ENCODE measurements around the gene CILP2.

Gene CILP2

DNA sequence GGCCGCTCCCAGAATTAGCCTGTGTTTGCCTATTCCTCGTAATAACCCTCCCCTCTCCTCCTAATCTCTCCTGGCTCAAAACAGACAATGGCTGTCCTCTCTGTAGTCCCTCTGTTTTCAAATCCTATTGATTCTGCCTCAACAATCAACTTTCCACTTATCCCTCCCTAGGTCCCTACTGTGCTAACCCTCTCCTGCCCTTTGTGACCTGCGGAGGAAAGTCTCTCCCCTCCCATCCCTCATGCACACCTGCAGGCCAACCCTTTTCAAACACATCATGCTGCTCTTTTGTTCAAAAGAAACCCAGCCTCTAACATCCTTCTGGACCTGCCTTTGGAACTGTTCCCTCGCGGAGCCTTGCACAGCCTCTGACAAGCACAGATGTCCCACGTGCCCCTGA lies 37.3 kb downstream of the CILP2 start:
- Histone ChIP-seq H3K4me1 (ENCODE audit: insufficient read depth, low read length, poor library complexity, severe bottlenecking) (no peaks in the 10 kb centered on the region), H3K4me2 (ENCODE audit: low read depth, low read length, poor library complexity, severe bottlenecking) (no peak overlapping the region)
- TF ChIP-seq EZH2phosphoT487 (IDR thresholded peaks at IDR 0.05; ENCODE audit: borderline replicate concordance), result no peak
- TF ChIP-seq, protein P1, sequence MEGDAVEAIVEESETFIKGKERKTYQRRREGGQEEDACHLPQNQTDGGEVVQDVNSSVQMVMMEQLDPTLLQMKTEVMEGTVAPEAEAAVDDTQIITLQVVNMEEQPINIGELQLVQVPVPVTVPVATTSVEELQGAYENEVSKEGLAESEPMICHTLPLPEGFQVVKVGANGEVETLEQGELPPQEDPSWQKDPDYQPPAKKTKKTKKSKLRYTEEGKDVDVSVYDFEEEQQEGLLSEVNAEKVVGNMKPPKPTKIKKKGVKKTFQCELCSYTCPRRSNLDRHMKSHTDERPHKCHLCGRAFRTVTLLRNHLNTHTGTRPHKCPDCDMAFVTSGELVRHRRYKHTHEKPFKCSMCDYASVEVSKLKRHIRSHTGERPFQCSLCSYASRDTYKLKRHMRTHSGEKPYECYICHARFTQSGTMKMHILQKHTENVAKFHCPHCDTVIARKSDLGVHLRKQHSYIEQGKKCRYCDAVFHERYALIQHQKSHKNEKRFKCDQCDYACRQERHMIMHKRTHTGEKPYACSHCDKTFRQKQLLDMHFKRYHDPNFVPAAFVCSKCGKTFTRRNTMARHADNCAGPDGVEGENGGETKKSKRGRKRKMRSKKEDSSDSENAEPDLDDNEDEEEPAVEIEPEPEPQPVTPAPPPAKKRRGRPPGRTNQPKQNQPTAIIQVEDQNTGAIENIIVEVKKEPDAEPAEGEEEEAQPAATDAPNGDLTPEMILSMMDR (conservative IDR thresholded peaks at IDR 0.05; ENCODE audit: low read length), result no peak

DNA sequence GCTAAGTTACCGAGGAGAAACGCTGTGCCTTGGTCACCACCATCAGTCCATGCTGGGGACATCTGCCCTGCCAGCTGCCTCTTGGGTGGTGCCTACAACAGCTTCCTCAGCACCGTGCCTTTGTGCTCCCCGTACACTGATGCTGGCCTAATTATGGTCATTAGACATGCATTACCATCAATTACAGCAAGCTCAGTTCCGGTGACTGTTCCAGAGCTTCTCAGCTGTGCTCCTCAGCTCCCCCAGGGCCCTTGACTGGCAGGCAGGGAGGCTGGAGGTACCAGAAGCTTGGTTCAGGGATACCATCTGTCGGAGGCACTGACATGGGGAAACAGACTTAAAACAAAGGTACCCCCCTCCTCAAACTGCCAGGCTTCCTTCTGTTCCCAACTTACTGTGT lies 40.2 kb downstream of the CILP2 start:
- no peak overlapping the region for H3K4me3 ChIP-seq (ENCODE audit: low read length, poor library complexity, severe bottlenecking)
- H3F3A ChIP-seq (ENCODE audit: low read depth), result no peaks in the 10 kb centered on the region
- no peaks in the 10 kb centered on the region for H3K9me3 ChIP-seq (ENCODE audit: insufficient read depth, low read depth, low read length)
- no peak for TF ChIP-seq EZH2phosphoT487 (IDR thresholded peaks at IDR 0.05; ENCODE audit: borderline replicate concordance)
- no peaks in the 10 kb centered on the region for H4K20me1 ChIP-seq (ENCODE audit: insufficient read depth, low read length, poor library complexity, severe bottlenecking)
- no peak overlapping the region for H3K4me2 ChIP-seq (ENCODE audit: low read depth, low read length, poor library complexity, severe bottlenecking)
- H3K9me2 ChIP-seq (replicated peaks; ENCODE audit: low read depth, low read length), result no peaks in the 10 kb centered on the region
- no peak overlapping the region for H2AFZ ChIP-seq (ENCODE audit: low read length)
- no peak overlapping the region for H3K9ac ChIP-seq (ENCODE audit: low read depth, low read length, poor library complexity, severe bottlenecking)
- no peaks in the 10 kb centered on the region for H3K27me3 ChIP-seq (ENCODE audit: insufficient read depth, low read length, poor library complexity, severe bottlenecking)
- no peaks in the 10 kb centered on the region for H3K79me2 ChIP-seq (ENCODE audit: insufficient read depth, low read length)
- no peaks in the 10 kb centered on the region for H3K36me3 ChIP-seq (ENCODE audit: insufficient read depth, low read length)
- H3K4me1 ChIP-seq (ENCODE audit: insufficient read depth, low read length, poor library complexity, severe bottlenecking), result no peaks in the 10 kb centered on the region

More for the DNA sequence above, 37.3 kb downstream of the CILP2 start:
- no peaks in the 10 kb centered on the region for H4K20me1 ChIP-seq (ENCODE audit: insufficient read depth, low read length, poor library complexity, severe bottlenecking)
- no peaks in the 10 kb centered on the region for H3K9me3 ChIP-seq (ENCODE audit: insufficient read depth, low read depth, low read length)
- no peaks in the 10 kb centered on the region for H3K36me3 ChIP-seq (ENCODE audit: insufficient read depth, low read length)
- H3K79me2 ChIP-seq (ENCODE audit: insufficient read depth, low read length), result no peaks in the 10 kb centered on the region
- H3K9ac ChIP-seq (ENCODE audit: low read depth, low read length, poor library complexity, severe bottlenecking), result no peak overlapping the region
- H3F3A ChIP-seq (ENCODE audit: low read depth), result no peaks in the 10 kb centered on the region
- no peaks in the 10 kb centered on the region for H3K27me3 ChIP-seq (ENCODE audit: insufficient read depth, low read length, poor library complexity, severe bottlenecking)
- no peaks in the 10 kb centered on the region for H3K9me2 ChIP-seq (replicated peaks; ENCODE audit: low read depth, low read length)
- no peak overlapping the region for H3K4me3 ChIP-seq (ENCODE audit: low read length, poor library complexity, severe bottlenecking)
- H2AFZ ChIP-seq (ENCODE audit: low read length), result no peak overlapping the region

DNA sequence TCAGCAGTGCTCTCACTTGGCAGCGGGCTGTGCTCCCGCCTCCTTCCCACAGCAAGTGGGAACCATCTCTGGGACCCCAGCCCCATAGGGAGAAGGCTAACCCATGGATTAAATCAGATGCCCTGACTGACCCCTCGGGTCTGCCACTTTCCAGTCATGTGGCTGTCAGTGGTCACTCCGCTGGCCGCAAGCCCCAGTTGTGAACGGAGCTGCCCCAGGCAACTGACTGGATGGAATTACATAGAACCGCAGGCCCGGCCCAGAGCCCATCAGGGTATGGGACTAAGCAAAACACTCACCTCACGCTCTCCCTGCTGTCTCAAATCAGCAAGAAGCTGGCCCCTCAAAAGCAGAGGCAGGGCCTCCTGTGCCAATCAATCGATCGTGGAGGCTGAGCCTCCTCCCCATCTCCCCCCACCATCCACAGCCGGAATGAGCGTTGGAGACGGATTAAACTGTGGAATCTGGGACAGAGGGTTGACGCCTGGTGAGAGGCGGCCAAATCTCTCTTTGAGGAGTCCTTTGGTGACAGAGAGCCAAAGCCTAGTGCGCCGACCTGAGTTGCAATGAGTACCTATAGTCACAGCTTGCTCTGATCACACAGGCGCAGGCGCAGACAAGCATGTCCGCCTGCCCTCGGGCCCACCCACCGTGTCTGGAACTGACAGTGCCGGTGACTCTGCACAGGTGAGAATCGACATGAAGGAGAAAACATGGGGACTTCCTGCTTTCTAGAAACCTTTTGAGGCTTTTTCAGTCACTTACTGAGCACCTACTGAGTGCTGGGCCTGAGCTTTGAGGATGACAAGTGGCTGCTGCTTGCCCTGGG lies 41.7 kb downstream of the CILP2 start:
- no peaks in the 10 kb centered on the region for H3F3A ChIP-seq (ENCODE audit: low read depth)
- H3K27me3 ChIP-seq (ENCODE audit: insufficient read depth, low read length, poor library complexity, severe bottlenecking), result no peaks in the 10 kb centered on the region
- H3K4me1 ChIP-seq (ENCODE audit: insufficient read depth, low read length, poor library complexity, severe bottlenecking), result no peaks in the 10 kb centered on the region
- H3K4me2 ChIP-seq (ENCODE audit: low read depth, low read length, poor library complexity, severe bottlenecking), result no peak overlapping the region
- no peak overlapping the region for H2AFZ ChIP-seq (ENCODE audit: low read length)
- no peak overlapping the region for H3K4me3 ChIP-seq (ENCODE audit: low read length, poor library complexity, severe bottlenecking)
- no peaks in the 10 kb centered on the region for H3K36me3 ChIP-seq (ENCODE audit: insufficient read depth, low read length)
- TF ChIP-seq, protein P1 (conservative IDR thresholded peaks at IDR 0.05; ENCODE audit: low read length), result no peak
- no peak for TF ChIP-seq EZH2phosphoT487 (IDR thresholded peaks at IDR 0.05; ENCODE audit: borderline replicate concordance)
- H4K20me1 ChIP-seq (ENCODE audit: insufficient read depth, low read length, poor library complexity, severe bottlenecking), result no peaks in the 10 kb centered on the region
- H3K79me2 ChIP-seq (ENCODE audit: insufficient read depth, low read length), result no peaks in the 10 kb centered on the region
- no peaks in the 10 kb centered on the region for H3K9me2 ChIP-seq (replicated peaks; ENCODE audit: low read depth, low read length)
- H3K9me3 ChIP-seq (ENCODE audit: insufficient read depth, low read depth, low read length), result no peaks in the 10 kb centered on the region
- H3K9ac ChIP-seq (ENCODE audit: low read depth, low read length, poor library complexity, severe bottlenecking), result no peak overlapping the region

DNA sequence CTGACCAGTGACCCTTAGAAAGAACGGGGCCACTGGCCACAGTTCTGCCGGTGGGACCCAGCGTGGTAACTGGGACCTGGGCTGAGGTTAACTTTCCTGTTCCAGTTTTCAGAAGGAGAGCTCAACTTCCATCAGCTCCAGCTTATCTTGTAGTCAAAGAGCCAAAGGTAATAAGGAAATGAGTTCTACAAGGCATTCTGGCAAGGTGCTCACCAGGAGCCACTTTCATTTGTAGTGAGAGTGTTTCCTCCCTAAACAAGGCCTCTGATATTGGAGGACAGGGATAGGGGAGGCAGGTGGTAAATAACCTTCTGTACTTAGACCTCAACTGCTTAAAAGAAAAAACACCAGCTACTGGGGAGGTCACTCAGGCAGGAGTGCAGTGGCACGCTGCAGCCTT lies 42.4 kb downstream of the CILP2 start:
- Histone ChIP-seq H3F3A (ENCODE audit: low read depth) (no peaks in the 10 kb centered on the region), H3K4me3 (ENCODE audit: low read length, poor library complexity, severe bottlenecking) (no peak overlapping the region), H3K4me2 (ENCODE audit: low read depth, low read length, poor library complexity, severe bottlenecking) (no peak overlapping the region), H3K9me3 (ENCODE audit: insufficient read depth, low read depth, low read length) (no peaks in the 10 kb centered on the region), H3K79me2 (ENCODE audit: insufficient read depth, low read length) (no peaks in the 10 kb centered on the region), H3K4me1 (ENCODE audit: insufficient read depth, low read length, poor library complexity, severe bottlenecking) (no peaks in the 10 kb centered on the region), H4K20me1 (ENCODE audit: insufficient read depth, low read length, poor library complexity, severe bottlenecking) (no peaks in the 10 kb centered on the region), H3K27me3 (ENCODE audit: insufficient read depth, low read length, poor library complexity, severe bottlenecking) (no peaks in the 10 kb centered on the region), H3K9me2 (replicated peaks; ENCODE audit: low read depth, low read length) (no peaks in the 10 kb centered on the region), H2AFZ (ENCODE audit: low read length) (no peak overlapping the region), H3K36me3 (ENCODE audit: insufficient read depth, low read length) (no peaks in the 10 kb centered on the region), H3K9ac (ENCODE audit: low read depth, low read length, poor library complexity, severe bottlenecking) (no peak overlapping the region)
- TF ChIP-seq, protein P1 (conservative IDR thresholded peaks at IDR 0.05; ENCODE audit: low read length), result no peak
- TF ChIP-seq EZH2phosphoT487 (IDR thresholded peaks at IDR 0.05; ENCODE audit: borderline replicate concordance), result no peak
